NCI-H226 (cell line): ENCODE data around the gene NUMBL.
"Not testable (repeated sequence)": the region's sequence is repeated elsewhere in the genome, so short reads cannot be mapped to it uniquely, and the experiment has no call there.

ENCODE experiments used
- DNase-seq: peaks from one replicate; pipeline ENCODE4 v3.0.0-alpha.2; 2015

The NUMBL gene

GRCh38 chr19:40625406-40626120 is 64.9 kb downstream of the NUMBL start:
- DNase-seq: no peak

- DNase-seq: not testable (repeated sequence)
Measured at GRCh38 chr19:40624369-40625153, 65.9 kb downstream of the NUMBL start.

- DNase-seq: peak; percentile 99
Measured at GRCh38 chr19:40623403-40624251, 66.8 kb downstream of the NUMBL start.

DNA sequence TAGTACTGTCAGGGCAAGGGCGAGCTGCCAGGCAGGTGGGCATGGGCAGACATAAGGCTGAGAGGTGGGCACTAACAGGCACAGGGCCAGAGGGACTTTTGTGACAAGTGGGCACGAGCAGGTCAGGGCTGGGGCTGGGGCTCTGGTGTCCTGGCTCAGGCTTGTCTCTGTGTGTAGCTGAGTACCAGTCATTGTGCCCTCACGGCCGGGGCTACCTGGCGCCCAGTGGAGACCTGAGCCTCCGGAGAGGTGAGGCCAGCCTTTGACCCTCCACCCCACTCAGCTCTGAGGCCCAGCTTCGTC is 67.7 kb downstream of the NUMBL start:
- DNase-seq: no peak

DNA sequence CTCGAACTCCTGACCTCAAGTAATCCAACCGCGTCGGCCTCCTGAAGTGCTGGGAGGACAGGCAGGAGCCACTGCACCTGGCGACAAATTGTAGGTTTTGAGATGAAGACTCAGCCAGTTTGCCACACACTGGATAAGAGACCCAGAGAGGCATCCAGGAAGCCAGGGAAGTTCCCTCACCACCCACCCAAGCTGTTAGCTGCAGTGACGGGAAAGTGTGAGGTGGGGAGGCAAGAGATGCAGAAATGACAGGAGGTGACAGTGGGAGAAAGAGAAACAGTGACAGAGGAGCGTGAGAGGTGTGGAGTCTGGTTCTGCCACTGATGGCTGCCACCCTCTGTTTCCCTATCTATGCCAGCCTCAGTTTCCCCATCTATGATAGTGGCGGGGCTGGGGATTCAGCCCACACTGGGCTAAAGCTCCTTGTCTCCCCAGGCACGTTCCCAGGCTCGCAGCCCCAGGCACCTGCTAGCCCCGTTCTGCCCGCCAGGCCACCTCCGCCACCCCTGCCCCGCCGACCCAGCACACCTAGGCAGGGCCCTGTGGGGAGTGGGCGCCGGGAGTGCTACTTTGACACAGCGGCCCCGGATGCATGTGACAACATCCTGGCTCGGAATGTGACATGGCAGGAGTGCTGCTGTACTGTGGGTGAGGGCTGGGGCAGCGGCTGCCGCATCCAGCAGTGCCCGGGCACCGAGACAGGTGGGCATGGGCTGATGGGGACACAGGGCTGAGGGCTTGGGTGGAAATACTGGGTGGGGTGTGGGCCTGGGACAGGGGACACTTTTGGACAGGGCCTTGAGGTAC is 68.3 kb downstream of the NUMBL start:
- no peak for DNase-seq

- DNase-seq: no peak
Measured at GRCh38 chr19:40621283-40621682, 69.2 kb downstream of the NUMBL start.

GRCh38 chr19:40620161-40620485 is 70.3 kb downstream of the NUMBL start:
- DNase-seq: no peak

DNA sequence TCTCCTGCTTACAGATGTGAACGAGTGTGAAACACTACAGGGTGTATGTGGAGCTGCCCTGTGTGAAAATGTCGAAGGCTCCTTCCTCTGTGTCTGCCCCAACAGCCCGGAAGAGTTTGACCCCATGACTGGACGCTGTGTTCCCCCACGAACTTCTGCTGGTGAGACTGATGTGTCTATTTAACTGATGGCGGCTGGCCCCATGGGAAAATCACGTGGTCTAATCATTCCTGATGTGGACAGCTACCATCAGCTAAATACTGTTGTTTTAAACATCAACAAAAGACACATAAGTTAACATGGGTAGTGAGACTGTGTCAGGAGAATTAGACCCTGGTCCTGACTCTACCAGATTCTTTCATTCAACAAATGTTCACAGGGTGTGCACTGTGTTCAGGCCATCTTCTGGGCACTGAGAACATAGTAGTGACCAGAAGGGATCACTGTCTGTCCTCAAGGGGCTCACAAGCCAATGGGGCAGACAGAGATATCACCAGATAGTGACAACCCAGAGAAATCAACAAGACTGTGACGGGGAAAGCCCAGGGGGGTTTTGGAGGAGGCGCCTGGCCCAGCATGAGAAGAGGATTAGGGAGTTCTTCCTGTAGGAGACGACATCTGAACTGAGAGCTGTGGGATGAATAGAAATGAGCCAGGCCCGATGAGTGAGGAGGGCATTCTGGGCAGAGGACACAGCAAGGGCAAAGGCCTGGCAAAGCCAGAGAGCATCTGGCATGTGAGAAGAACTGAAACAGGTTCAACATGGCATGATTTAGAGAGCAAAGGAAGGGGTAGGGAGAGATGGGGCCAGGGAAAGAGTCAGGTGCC is 70.9 kb downstream of the NUMBL start:
- DNase-seq: no peak

- no peak for DNase-seq
Measured at GRCh38 chr19:40617961-40618360, 72.5 kb downstream of the NUMBL start.

DNA sequence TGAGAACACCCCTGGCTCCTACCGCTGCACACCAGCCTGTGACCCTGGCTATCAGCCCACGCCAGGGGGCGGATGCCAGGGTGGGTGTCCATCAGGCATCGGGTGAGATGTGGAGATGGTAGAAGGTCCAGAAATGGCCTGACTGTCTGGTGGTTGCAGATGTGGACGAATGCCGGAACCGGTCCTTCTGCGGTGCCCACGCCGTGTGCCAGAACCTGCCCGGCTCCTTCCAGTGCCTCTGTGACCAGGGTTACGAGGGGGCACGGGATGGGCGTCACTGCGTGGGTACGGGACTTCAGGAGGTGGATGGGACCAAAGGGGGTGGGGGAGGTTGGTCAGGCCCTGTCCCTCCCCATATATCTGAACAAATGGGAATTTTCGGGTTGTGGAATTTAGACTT is 73.5 kb downstream of the NUMBL start:
- DNase-seq: no peak

GRCh38 chr19:40616178-40616577 is 74.3 kb downstream of the NUMBL start:
- no peak for DNase-seq
